ENCODE measurements around the gene RGS12.

The RGS12 gene

GRCh38 chr4:3305610-3306371 is 13.0 kb downstream of the RGS12 start:
- peak in 1 of 2 experiments; percentile 52 for DNase-seq (ENCODE audit: low read depth in 1 of 2, low spot score in 1 of 2)
- peaks cover 2% of the 10 kb centered on the region for H3K27me3 ChIP-seq (ENCODE audit: insufficient read depth, poor library complexity, severe bottlenecking)
- no peak for TF ChIP-seq REST (IDR thresholded peaks at IDR 0.05; ENCODE audit: insufficient replicate concordance, low read depth)
- no peak for TF ChIP-seq POLR2AphosphoS5 (IDR thresholded peaks at IDR 0.05; ENCODE audit: low read depth)
- TF ChIP-seq SPI1 (IDR thresholded peaks at IDR 0.05; ENCODE audit: borderline replicate concordance, low read depth): no peak
- TF ChIP-seq GABPA (IDR thresholded peaks at IDR 0.05; ENCODE audit: low read depth): no peak
- TF ChIP-seq CTCF (IDR thresholded peaks at IDR 0.05; ENCODE audit: insufficient read depth, low read length): no peak
- H3K4me3 ChIP-seq (replicated peaks; ENCODE audit: insufficient read depth, low read length): no peak overlapping the region
- H3K27ac ChIP-seq (replicated peaks): no peak overlapping the region

- TF ChIP-seq GABPA (IDR thresholded peaks at IDR 0.05; ENCODE audit: low read depth) (no peak), CTCF (IDR thresholded peaks at IDR 0.05; ENCODE audit: insufficient read depth, low read length) (no peak), SPI1 (IDR thresholded peaks at IDR 0.05; ENCODE audit: borderline replicate concordance, low read depth) (no peak), REST (IDR thresholded peaks at IDR 0.05; ENCODE audit: insufficient replicate concordance, low read depth) (no peak), POLR2AphosphoS5 (IDR thresholded peaks at IDR 0.05; ENCODE audit: low read depth) (no peak)
- no peak for DNase-seq (ENCODE audit: low read depth in 1 of 2, low spot score in 1 of 2)
- Histone ChIP-seq H3K27ac (replicated peaks) (no peak overlapping the region), H3K27me3 (ENCODE audit: insufficient read depth, poor library complexity, severe bottlenecking) (peaks cover 2% of the 10 kb centered on the region), H3K4me3 (replicated peaks; ENCODE audit: insufficient read depth, low read length) (no peak overlapping the region)
Measured at GRCh38 chr4:3306450-3306849, 13.6 kb downstream of the RGS12 start.

- TF ChIP-seq GABPA (IDR thresholded peaks at IDR 0.05; ENCODE audit: low read depth) (no peak), CTCF (IDR thresholded peaks at IDR 0.05; ENCODE audit: insufficient read depth, low read length) (no peak), POLR2AphosphoS5 (IDR thresholded peaks at IDR 0.05; ENCODE audit: low read depth) (no peak), SPI1 (IDR thresholded peaks at IDR 0.05; ENCODE audit: borderline replicate concordance, low read depth) (no peak), REST (IDR thresholded peaks at IDR 0.05; ENCODE audit: insufficient replicate concordance, low read depth) (no peak)
- no peak for DNase-seq (ENCODE audit: low read depth in 1 of 2, low spot score in 1 of 2)
- Histone ChIP-seq H3K27me3 (ENCODE audit: insufficient read depth, poor library complexity, severe bottlenecking) (peaks cover 2% of the 10 kb centered on the region), H3K4me3 (replicated peaks; ENCODE audit: insufficient read depth, low read length) (no peak overlapping the region), H3K27ac (replicated peaks) (no peak overlapping the region)
Measured at GRCh38 chr4:3307060-3307459, 14.2 kb downstream of the RGS12 start.
